ENCODE results near the gene PGLYRP2.

Gene PGLYRP2

GRCh38 chr19:15422296-15423075 lies 56.8 kb downstream of the PGLYRP2 start:
- Histone ChIP-seq H3K27ac (ENCODE audit: low read length) (no peak overlapping the region), H3K27me3 (ENCODE audit: control insufficient read depth in 1 of 2, insufficient read depth in 2 of 2, low read length in 2 of 2) (no peaks in the 10 kb centered on the region), H3K9me3 (ENCODE audit: control insufficient read depth in 2 of 2, low read length in 2 of 2) (peaks cover 0 to 4% of the 10 kb centered on the region in 2 donors), H3K4me1 (ENCODE audit: control insufficient read depth, insufficient read depth, low read length) (peaks cover 13% of the 10 kb centered on the region), H3K36me3 (ENCODE audit: control insufficient read depth in 2 of 2, insufficient read depth in 2 of 2, low read length in 2 of 2) (peaks cover 29 to 39% of the 10 kb centered on the region in 2 donors), H3K9ac (ENCODE audit: low read length in 2 of 2) (no peak overlapping the region), H3K4me3 (ENCODE audit: low read length in 2 of 2) (no peak overlapping the region)

GRCh38 chr19:15421721-15422260 lies 57.5 kb downstream of the PGLYRP2 start:
- H3K9me3 ChIP-seq (ENCODE audit: control insufficient read depth in 2 of 2, low read length in 2 of 2), result peaks cover 0 to 4% of the 10 kb centered on the region in 2 donors
- no peaks in the 10 kb centered on the region for H3K27me3 ChIP-seq (ENCODE audit: control insufficient read depth in 1 of 2, insufficient read depth in 2 of 2, low read length in 2 of 2)
- peaks cover 28 to 32% of the 10 kb centered on the region in 2 donors for H3K36me3 ChIP-seq (ENCODE audit: control insufficient read depth in 2 of 2, insufficient read depth in 2 of 2, low read length in 2 of 2)
- H3K9ac ChIP-seq (ENCODE audit: low read length in 2 of 2), result no peak overlapping the region
- H3K27ac ChIP-seq (ENCODE audit: low read length), result no peak overlapping the region
- no peak overlapping the region for H3K4me3 ChIP-seq (ENCODE audit: low read length in 2 of 2)
- H3K4me1 ChIP-seq (ENCODE audit: control insufficient read depth, insufficient read depth, low read length), result peaks cover 20% of the 10 kb centered on the region

GRCh38 chr19:15421136-15421695 lies 58.1 kb downstream of the PGLYRP2 start:
- Histone ChIP-seq H3K27ac (ENCODE audit: low read length) (no peak overlapping the region), H3K36me3 (ENCODE audit: control insufficient read depth in 2 of 2, insufficient read depth in 2 of 2, low read length in 2 of 2) (peaks cover 22 to 28% of the 10 kb centered on the region in 2 donors), H3K4me3 (ENCODE audit: low read length in 2 of 2) (no peak overlapping the region), H3K9ac (ENCODE audit: low read length in 2 of 2) (no peak overlapping the region), H3K4me1 (ENCODE audit: control insufficient read depth, insufficient read depth, low read length) (peaks cover 26% of the 10 kb centered on the region), H3K9me3 (ENCODE audit: control insufficient read depth in 2 of 2, low read length in 2 of 2) (peaks cover 0 to 4% of the 10 kb centered on the region in 2 donors), H3K27me3 (ENCODE audit: control insufficient read depth in 1 of 2, insufficient read depth in 2 of 2, low read length in 2 of 2) (no peaks in the 10 kb centered on the region)

- H3K27ac ChIP-seq (ENCODE audit: low read length), result peak overlapping the region; percentile 13
- H3K27me3 ChIP-seq (ENCODE audit: control insufficient read depth in 1 of 2, insufficient read depth in 2 of 2, low read length in 2 of 2), result no peaks in the 10 kb centered on the region
- peak overlapping the region; percentile 73 to 74 for H3K9ac ChIP-seq (ENCODE audit: low read length in 2 of 2)
- H3K9me3 ChIP-seq (ENCODE audit: control insufficient read depth in 2 of 2, low read length in 2 of 2), result peaks cover 0 to 4% of the 10 kb centered on the region in 2 donors
- peaks cover 13 to 22% of the 10 kb centered on the region in 2 donors for H3K36me3 ChIP-seq (ENCODE audit: control insufficient read depth in 2 of 2, insufficient read depth in 2 of 2, low read length in 2 of 2)
- H3K4me3 ChIP-seq (ENCODE audit: low read length in 2 of 2), result peak overlapping the region; percentile 93 to 98
- H3K4me1 ChIP-seq (ENCODE audit: control insufficient read depth, insufficient read depth, low read length), result peaks cover 31% of the 10 kb centered on the region
These were observed 59.8 kb downstream of the PGLYRP2 start for GRCh38 chr19:15419413-15420025.
